WTC11 (cell line): Measurements from ENCODE around the gene RBP2. TPM values are rescaled to one million over a fixed set of nuclear protein-coding genes. Genes with fewer than 3 reads are reported as not detected.

Experiments
- ATAC-seq: fragments of 200-7000 bp; cut with Tn5 transposase; 2 replicates; pipeline ENCODE4 v1.10.0; 2021; ENCODE audit warnings: mild to moderate bottlenecking, moderate library complexity
- CTCF ChIA-PET: fragments of 300-600 bp; sonication (Branson Sonifier 250); formaldehyde crosslinking; loops from one replicate; lab custom pipeline; 2021; ENCODE audit warnings: antibody characterized with exemption; lab: Charles Lee
- POLR2A ChIA-PET: fragments of 350-600 bp; sonication (Branson Sonifier 250); formaldehyde crosslinking; loops from one replicate; lab custom pipeline; 2021; ENCODE audit warnings: antibody characterized with exemption; lab: Charles Lee
- DNase-seq: peaks from one replicate; pipeline ENCODE4 v3.0.0; 2021; ENCODE audit warnings: low spot score
- H3K27ac Mint-ChIP-seq: 2 replicates; pipeline ENCODE4 v1.8.0; 2021; ENCODE audit warnings: mixed read lengths
- H3K27me3 Mint-ChIP-seq: 2 replicates; pipeline ENCODE4 v1.8.0; 2021; ENCODE audit warnings: low read depth, mild to moderate bottlenecking, moderate library complexity, mixed read lengths
- H3K36me3 Mint-ChIP-seq: 2 replicates; pipeline ENCODE4 v1.8.0; 2021; ENCODE audit warnings: mixed read lengths
- H3K4me1 Mint-ChIP-seq: 2 replicates; pipeline ENCODE4 v1.8.0; 2022; ENCODE audit warnings: mixed read lengths
- H3K4me3 Mint-ChIP-seq: 2 replicates; pipeline ENCODE4 v1.8.0; 2021; ENCODE audit warnings: mild to moderate bottlenecking, moderate library complexity, mixed read lengths
- H3K9me3 Mint-ChIP-seq: 2 replicates; pipeline ENCODE4 v1.8.0; 2021; ENCODE audit warnings: mixed read lengths
- ARID4B ChIP-seq: sonication (generic); formaldehyde crosslinking; IDR thresholded peaks from 2 replicates; pipeline ENCODE4 v1.8.0; 2023; ENCODE audit warnings: missing genetic modification reagents, mild to moderate bottlenecking, borderline replicate concordance
- ATF1 ChIP-seq: sonication (generic); formaldehyde crosslinking; IDR thresholded peaks from 2 replicates; pipeline ENCODE4 v1.8.1; 2023; ENCODE audit warnings: mild to moderate bottlenecking, moderate library complexity, missing genetic modification reagents
- ATF6 ChIP-seq: sonication (generic); formaldehyde crosslinking; IDR thresholded peaks from 2 replicates; pipeline ENCODE4 v1.8.1; 2023; ENCODE audit warnings: mild to moderate bottlenecking, missing genetic modification reagents
- CTCF ChIP-seq: fragments of 200-600 bp; IDR thresholded peaks from 2 replicates; pipeline ENCODE4 v1.8.0; 2022; ENCODE audit warnings: antibody characterized with exemption
- E2F5 ChIP-seq: sonication (generic); formaldehyde crosslinking; IDR thresholded peaks from 2 replicates; pipeline ENCODE4 v1.8.1; 2022; ENCODE audit warnings: mild to moderate bottlenecking, moderate library complexity, missing genetic modification reagents
- ESRRA ChIP-seq: sonication (generic); formaldehyde crosslinking; IDR thresholded peaks from 2 replicates; pipeline ENCODE4 v1.8.1; 2022; ENCODE audit warnings: mild to moderate bottlenecking, missing genetic modification reagents, borderline replicate concordance
- GRHL2 ChIP-seq: fragments of 250-450 bp; sonication (Bioruptor Pico); IDR thresholded peaks from 2 replicates; pipeline ENCODE4 v1.8.0; 2022; ENCODE audit warnings: mild to moderate bottlenecking, moderate library complexity; ENCODE audit not compliant: insufficient replicate concordance, severe bottlenecking
- IRF2 ChIP-seq: sonication (generic); formaldehyde crosslinking; IDR thresholded peaks from 2 replicates; pipeline ENCODE4 v1.8.0; 2022; ENCODE audit warnings: low read depth, missing genetic modification reagents, borderline replicate concordance
- JUN ChIP-seq: sonication (generic); formaldehyde crosslinking; IDR thresholded peaks from 2 replicates; pipeline ENCODE4 v1.8.0; 2023; ENCODE audit warnings: mild to moderate bottlenecking, missing genetic modification reagents
- NFATC4 ChIP-seq: fragments of 250-450 bp; sonication (Bioruptor Pico); IDR thresholded peaks from 2 replicates; pipeline ENCODE4 v1.9.0; 2021; ENCODE audit warnings: mild to moderate bottlenecking
- NFE2L1 ChIP-seq: sonication (generic); formaldehyde crosslinking; IDR thresholded peaks from 2 replicates; pipeline ENCODE4 v1.8.1; 2023; ENCODE audit warnings: missing genetic modification reagents
- OVOL2 ChIP-seq: fragments of 250-450 bp; sonication (Bioruptor Pico); IDR thresholded peaks from 2 replicates; pipeline ENCODE4 v1.9.0; 2021; ENCODE audit warnings: mild to moderate bottlenecking, borderline replicate concordance
- PREB ChIP-seq: sonication (generic); formaldehyde crosslinking; IDR thresholded peaks from 2 replicates; pipeline ENCODE4 v1.8.1; 2022; ENCODE audit warnings: mild to moderate bottlenecking, missing genetic modification reagents, moderate library complexity, borderline replicate concordance
- SP1 ChIP-seq: sonication (generic); formaldehyde crosslinking; conservative IDR thresholded peaks from 2 replicates; pipeline ENCODE4 v1.8.1; 2022; ENCODE audit warnings: missing genetic modification reagents
- TEAD1 ChIP-seq: sonication (generic); formaldehyde crosslinking; IDR thresholded peaks from 2 replicates; pipeline ENCODE4 v1.8.0; 2022; ENCODE audit warnings: mild to moderate bottlenecking, missing genetic modification reagents
- TP53 ChIP-seq: sonication (generic); formaldehyde crosslinking; IDR thresholded peaks from 2 replicates; pipeline ENCODE4 v1.8.1; 2023; ENCODE audit warnings: mild to moderate bottlenecking, missing genetic modification reagents
- ZNF317 ChIP-seq: sonication (generic); formaldehyde crosslinking; IDR thresholded peaks from 2 replicates; pipeline ENCODE4 v1.8.1; 2023; ENCODE audit warnings: low read depth, mild to moderate bottlenecking, moderate library complexity, missing genetic modification reagents, borderline replicate concordance
- ZNF396 ChIP-seq: fragments of 250-450 bp; sonication (Bioruptor Pico); IDR thresholded peaks from 2 replicates; pipeline ENCODE4 v1.8.0; 2021; ENCODE audit warnings: mild to moderate bottlenecking, moderate library complexity, borderline replicate concordance
- ZNF532 ChIP-seq: fragments of 250-450 bp; sonication (Bioruptor Pico); IDR thresholded peaks from 2 replicates; pipeline ENCODE4 v1.9.0; 2021; ENCODE audit warnings: mild to moderate bottlenecking, borderline replicate concordance
- total RNA-seq: library from RNA; stranded (reverse); gene quantifications from 3 replicates; pipeline ENCODE4 v1.2.3, GENCODE V29; 2021

RBP2 gene
- total RNA-seq, 1 experiment from 2014 or later, result not detected

GRCh38 chr3:139447486-139447885, 28.8 kb downstream of the RBP2 start:
- Mint-ChIP-seq H3K4me3 (no peak overlapping the region), H3K36me3 (no peaks in the 10 kb centered on the region), H3K4me1 (peaks cover 15% of the 10 kb centered on the region), H3K27ac (no peak overlapping the region), H3K9me3 (no peaks in the 10 kb centered on the region), H3K27me3 (no peaks in the 10 kb centered on the region)
- DNase-seq (no peak), ATAC-seq (no peak)
- POLR2A ChIA-PET, result no interaction called here
- CTCF ChIA-PET, result interaction anchor here (1.4 kb wide), 1 partner anchor 115 kb away, joined by 3 read pairs; no protein-coding TSS in a partner anchor
- TF ChIP-seq TEAD1 (no peak), ESRRA (CRISPR knock-in tag) (no peak), ATF6 (CRISPR knock-in tag) (no peak), E2F5 (no peak), ZNF532 (CRISPR knock-in tag) (no peak), ARID4B (no peak), NFATC4 (CRISPR knock-in tag) (no peak), ZNF317 (CRISPR knock-in tag) (no peak), JUN (CRISPR knock-in tag) (no peak), PREB (CRISPR knock-in tag) (no peak), ZNF396 (CRISPR knock-in tag) (no peak), OVOL2 (CRISPR knock-in tag) (no peak), TP53 (CRISPR knock-in tag) (no peak), ATF1 (CRISPR knock-in tag) (no peak), IRF2 (no peak), CTCF (no peak), GRHL2 (CRISPR knock-in tag) (no peak), NFE2L1 (CRISPR knock-in tag) (no peak), SP1 (no peak)
